ENCODE results near the gene MDGA2. TPM values are rescaled to one million over a fixed set of nuclear protein-coding genes. Genes with fewer than 3 reads are reported as not detected.

Gene MDGA2
- polyA plus RNA-seq, 1 of the 3 experiments (the other 2 are of a cell fraction), result not detected

GRCh38 chr14:47044841-47045240 is 630.6 kb downstream of the MDGA2 start:
- Histone ChIP-seq H3K36me3 (replicated peaks in 1 of 2; ENCODE audit: control insufficient read depth in 1 of 2, insufficient read depth in 2 of 2, low read length in 1 of 2) (no peaks in the 10 kb centered on the region), H3K4me2 (no peak overlapping the region), H3K9ac (no peak overlapping the region), H3K9me3 (no peaks in the 10 kb centered on the region), H3K4me3 (ENCODE audit: low read depth in 2 of 2, low read length in 1 of 2) (no peak overlapping the region), H3K79me2 (ENCODE audit: insufficient read depth) (no peaks in the 10 kb centered on the region), H4K20me1 (ENCODE audit: insufficient read depth) (no peaks in the 10 kb centered on the region), H3K4me1 (ENCODE audit: control insufficient read depth in 1 of 2, insufficient read depth in 2 of 2, low read depth in 1 of 2, low read length in 1 of 2) (no peaks in the 10 kb centered on the region), H3K9me2 (no peaks in the 10 kb centered on the region), H3F3A (replicated peaks; ENCODE audit: insufficient read depth) (no peaks in the 10 kb centered on the region), H2AFZ (ENCODE audit: low read depth) (no peak overlapping the region), H3K27me3 (ENCODE audit: insufficient read depth) (no peaks in the 10 kb centered on the region), H3K27ac (ENCODE audit: low read depth in 2 of 2, low read length in 1 of 2) (no peak overlapping the region)
- CTCF ChIA-PET, result no interaction called here
- POLR2A ChIA-PET, result no interaction called here
- WGBS (ENCODE audit: low lambda C conversion rate), result 0% methylated on average over 1 of the region's 1 CpG
- no peak for DNase-seq
- TF ChIP-seq CTCF (IDR thresholded peaks at IDR 0.05) (peak; percentile 17; the same call in 1 of the 2 replicates), MXI1 (IDR thresholded peaks at IDR 0.05; ENCODE audit: low read depth, low read length) (no peak), YY1 (IDR thresholded peaks at IDR 0.05; ENCODE audit: low read depth) (no peak)

GRCh38 chr14:47040550-47040949 is 634.9 kb downstream of the MDGA2 start:
- DNase-seq, result no peak
- POLR2A ChIA-PET, result no interaction called here
- 0% methylated on average over 1 of the region's 1 CpG for WGBS (ENCODE audit: low lambda C conversion rate)

More at GRCh38 chr14:47040550-47040949, 634.9 kb downstream of the MDGA2 start:
- Histone ChIP-seq H3K9me2 (no peaks in the 10 kb centered on the region), H3K4me1 (ENCODE audit: control insufficient read depth in 1 of 2, insufficient read depth in 2 of 2, low read depth in 1 of 2, low read length in 1 of 2) (no peaks in the 10 kb centered on the region), H3K27ac (ENCODE audit: low read depth in 2 of 2, low read length in 1 of 2) (no peak overlapping the region), H2AFZ (ENCODE audit: low read depth) (no peak overlapping the region), H3K9ac (no peak overlapping the region), H3K4me2 (no peak overlapping the region), H3K36me3 (replicated peaks in 1 of 2; ENCODE audit: control insufficient read depth in 1 of 2, insufficient read depth in 2 of 2, low read length in 1 of 2) (no peaks in the 10 kb centered on the region), H3F3A (replicated peaks; ENCODE audit: insufficient read depth) (no peaks in the 10 kb centered on the region), H3K27me3 (ENCODE audit: insufficient read depth) (no peaks in the 10 kb centered on the region), H3K4me3 (ENCODE audit: low read depth in 2 of 2, low read length in 1 of 2) (no peak overlapping the region), H4K20me1 (ENCODE audit: insufficient read depth) (no peaks in the 10 kb centered on the region), H3K9me3 (no peaks in the 10 kb centered on the region), H3K79me2 (ENCODE audit: insufficient read depth) (no peaks in the 10 kb centered on the region)
- TF ChIP-seq EZH2phosphoT487 (IDR thresholded peaks at IDR 0.05; ENCODE audit: borderline replicate concordance, low read depth), result no peak
- no peak for TF ChIP-seq MAX (IDR thresholded peaks at IDR 0.05; ENCODE audit: low read depth)
- no peak for TF ChIP-seq MXI1 (IDR thresholded peaks at IDR 0.05; ENCODE audit: low read depth, low read length)
- TF ChIP-seq NFIC (IDR thresholded peaks at IDR 0.05; ENCODE audit: borderline replicate concordance), result no peak
- TF ChIP-seq PBX3 (IDR thresholded peaks at IDR 0.05), result no peak
- TF ChIP-seq FOSL2 (IDR thresholded peaks at IDR 0.05; ENCODE audit: borderline replicate concordance, low read depth), result no peak
- TF ChIP-seq RAD21 (IDR thresholded peaks at IDR 0.05; ENCODE audit: low read length), result no peak
- no peak for TF ChIP-seq IRF3 (IDR thresholded peaks at IDR 0.05; ENCODE audit: low read depth, low read length)
- TF ChIP-seq USF1 (IDR thresholded peaks at IDR 0.05; ENCODE audit: borderline replicate concordance, low read depth), result no peak
- CTCF ChIA-PET, result no interaction called here

All from SK-N-SH (cell line).